ENCODE results near the gene SLC25A10. TPM values are rescaled to one million over a fixed set of nuclear protein-coding genes. Genes with fewer than 3 reads are reported as not detected.
"Not testable (repeated sequence)": the region's sequence is repeated elsewhere in the genome, so short reads cannot be mapped to it uniquely, and the experiment has no call there.

Gene SLC25A10
- polyA plus RNA-seq, 5 donors: 5.4 to 12.7 (median 9.5) TPM

- no peak for DNase-seq
These were observed 7.6 kb downstream of the SLC25A10 start for GRCh38 chr17:81719410-81720266.

- no peak for DNase-seq
These were observed 8.4 kb downstream of the SLC25A10 start for GRCh38 chr17:81720267-81721071.

- peak; percentile 58 to 69 for DNase-seq
These were observed 10.4 kb downstream of the SLC25A10 start for GRCh38 chr17:81722184-81723120.

- DNase-seq: no peak
These were observed 11.6 kb downstream of the SLC25A10 start for GRCh38 chr17:81723651-81724209.

DNA sequence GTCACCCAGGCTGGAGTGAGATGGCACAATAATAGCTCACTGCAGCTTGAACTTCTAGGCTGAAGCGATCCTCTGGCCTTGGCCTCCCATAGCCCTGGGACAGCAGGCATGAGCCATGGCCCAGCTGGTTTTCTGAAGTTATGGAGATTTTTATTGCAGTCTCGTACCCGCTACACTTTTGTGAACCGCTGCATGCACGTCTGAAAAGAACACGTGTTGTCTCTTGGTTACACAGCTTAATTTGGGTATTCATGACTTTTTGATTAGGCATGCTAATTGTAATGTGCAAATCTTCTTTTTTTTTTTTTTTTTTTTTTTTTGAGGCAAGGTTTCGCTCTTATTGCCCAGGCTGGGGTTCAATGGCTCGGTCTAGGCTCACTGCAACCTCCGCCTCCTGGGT is 13.4 kb downstream of the SLC25A10 start:
- no peak for DNase-seq

DNA sequence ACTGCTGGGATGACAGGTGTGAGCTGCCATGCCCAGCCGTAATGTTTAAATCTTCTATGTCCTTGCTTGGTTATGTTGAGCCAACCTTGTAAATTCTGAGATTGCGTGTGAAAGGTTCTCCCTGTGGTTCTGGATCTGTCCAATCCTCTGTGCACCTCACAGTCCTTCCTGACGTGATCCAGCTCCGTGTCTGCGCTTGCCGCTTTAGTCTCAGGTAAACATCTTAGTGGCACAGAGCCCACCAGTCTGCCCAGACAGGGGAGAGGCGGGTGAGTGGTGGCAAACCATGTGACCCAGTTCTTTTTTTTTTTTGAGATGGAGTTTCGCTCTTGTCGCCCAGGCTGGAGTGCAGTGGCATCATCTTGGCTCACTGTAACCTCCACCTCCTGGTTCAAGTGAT is 13.9 kb downstream of the SLC25A10 start:
- DNase-seq: no peak

GRCh38 chr17:81727324-81728031 is 15.4 kb downstream of the SLC25A10 start:
- no peak for DNase-seq

DNA sequence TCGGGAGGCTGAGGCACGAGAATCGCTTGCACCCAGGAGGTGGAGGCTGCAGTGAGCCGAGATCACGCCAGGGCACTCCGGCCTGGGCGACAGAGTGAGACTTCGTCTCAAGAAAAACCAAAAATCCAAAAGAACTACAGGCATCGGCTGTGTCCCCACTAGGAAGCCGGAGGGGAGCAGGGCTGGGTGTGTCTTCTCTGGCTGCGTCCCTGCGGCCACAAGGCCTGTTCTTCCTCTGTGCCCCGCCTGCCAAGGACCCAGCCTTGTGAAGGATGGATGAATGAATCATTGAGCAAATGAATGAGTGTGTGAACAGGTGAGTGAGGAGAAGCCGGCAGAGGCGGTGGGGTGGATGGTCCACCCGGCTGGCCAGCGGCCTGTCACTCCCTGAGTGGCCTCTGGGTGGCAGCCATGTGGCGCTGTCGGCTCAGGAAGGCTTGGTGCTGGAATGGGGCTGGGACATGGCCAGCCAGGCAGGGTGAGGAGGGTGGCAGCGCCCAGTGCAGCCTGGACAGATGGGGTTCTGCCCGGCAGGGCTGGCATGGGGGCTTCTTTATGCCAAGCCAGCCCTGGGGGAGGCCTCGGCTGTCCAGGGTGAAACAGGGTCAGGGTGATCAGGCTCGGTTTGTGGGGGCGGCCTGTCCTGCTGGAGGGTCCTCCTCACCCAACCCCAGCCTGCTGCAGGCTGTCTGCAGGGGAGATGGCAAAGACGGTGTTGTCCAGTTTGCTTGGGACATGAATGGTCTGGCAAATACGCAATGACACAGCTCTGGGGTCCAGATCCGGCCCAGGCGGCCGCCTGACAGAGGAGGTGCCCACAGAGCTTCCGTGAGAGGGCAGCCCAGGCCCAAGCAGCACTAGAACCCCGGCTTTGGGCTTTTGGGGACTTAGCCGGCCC is 21.7 kb downstream of the SLC25A10 start:
- DNase-seq: peak; percentile 47 to 63

DNA sequence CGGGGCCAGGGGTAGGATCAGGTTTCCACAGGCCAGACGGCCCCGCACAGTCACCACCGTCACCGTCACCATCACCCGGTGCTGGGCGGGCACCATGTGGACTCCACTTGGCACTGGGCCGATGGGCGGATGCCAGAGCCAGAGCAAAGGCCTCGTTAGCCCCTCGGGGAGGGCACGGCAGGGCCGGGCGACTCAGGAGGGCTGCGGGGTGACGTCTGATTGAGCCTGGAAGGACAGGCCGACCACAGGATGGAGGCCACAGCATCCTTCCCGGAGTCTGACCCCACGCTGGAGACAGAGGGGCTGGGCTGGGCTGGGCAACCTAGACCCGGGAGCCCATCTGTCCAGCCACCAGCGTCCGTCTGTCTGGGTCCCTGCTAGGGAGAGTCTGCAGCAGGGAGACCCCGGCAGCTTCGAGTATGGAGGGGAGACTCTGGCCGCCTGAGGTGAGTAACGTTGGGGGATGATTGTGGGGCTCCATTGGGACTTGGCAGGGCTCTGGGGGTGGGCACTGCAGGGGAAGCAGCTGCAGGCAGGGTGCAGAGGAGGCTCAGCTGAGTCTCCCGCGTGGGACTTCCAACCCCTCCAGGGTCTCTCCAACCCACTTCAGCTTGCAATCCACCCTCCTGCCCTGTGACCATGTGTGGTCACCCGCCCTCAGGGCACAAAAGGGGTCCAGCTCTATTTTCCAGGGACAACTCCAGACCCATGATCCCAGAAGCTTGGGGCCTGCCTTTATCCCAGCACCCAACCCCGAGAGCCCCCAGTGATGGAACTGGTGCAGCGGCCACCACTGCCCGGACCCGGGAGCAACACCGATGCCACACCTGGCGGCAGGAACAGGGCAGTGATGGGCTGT is 22.6 kb downstream of the SLC25A10 start:
- no peak for DNase-seq

DNA sequence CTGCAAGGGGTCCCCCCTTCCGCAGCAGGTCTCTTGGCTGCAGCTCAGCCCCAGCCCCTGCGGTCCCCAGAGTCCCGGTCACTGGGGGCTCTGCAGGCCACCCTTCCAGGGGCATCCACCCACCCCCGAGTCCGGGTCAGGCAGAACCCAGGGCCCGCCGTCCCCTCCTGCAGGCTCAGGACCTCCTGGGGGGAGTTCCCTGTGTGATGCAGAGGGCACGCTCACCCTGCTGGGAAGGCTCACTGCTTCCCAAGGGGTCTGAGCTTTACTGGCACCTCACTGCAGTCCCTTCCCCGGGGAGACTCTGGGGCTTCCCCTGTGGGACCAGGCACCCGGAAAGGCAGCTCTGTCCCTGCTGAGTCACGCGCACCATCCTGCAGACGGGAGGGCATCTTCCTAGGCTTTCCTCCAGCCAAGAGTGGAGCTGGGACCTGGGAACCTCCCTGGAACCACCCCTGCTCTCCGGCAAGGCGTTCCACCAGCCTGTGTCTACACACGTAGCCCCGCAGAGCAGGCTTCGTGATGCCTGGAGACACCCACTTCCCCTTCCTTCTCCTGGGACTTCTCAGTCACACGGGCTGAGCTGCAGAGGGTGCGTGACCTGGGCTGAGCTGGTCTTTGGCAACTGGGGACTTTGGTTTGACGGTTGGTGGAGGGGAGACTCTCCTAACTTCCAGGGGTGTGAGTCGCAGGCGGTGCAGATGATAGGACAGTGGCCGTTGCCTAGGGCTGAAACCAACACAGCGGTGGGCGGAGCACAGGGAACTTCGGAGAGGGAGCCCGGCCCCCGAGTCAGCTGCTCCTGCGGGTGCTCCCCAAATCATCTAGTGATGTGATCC is 23.4 kb downstream of the SLC25A10 start:
- no peak for DNase-seq

GRCh38 chr17:81737947-81738800 is 26.1 kb downstream of the SLC25A10 start:
- DNase-seq: no peak

- DNase-seq: no peak
These were observed 26.8 kb downstream of the SLC25A10 start for GRCh38 chr17:81738801-81739393.

DNA sequence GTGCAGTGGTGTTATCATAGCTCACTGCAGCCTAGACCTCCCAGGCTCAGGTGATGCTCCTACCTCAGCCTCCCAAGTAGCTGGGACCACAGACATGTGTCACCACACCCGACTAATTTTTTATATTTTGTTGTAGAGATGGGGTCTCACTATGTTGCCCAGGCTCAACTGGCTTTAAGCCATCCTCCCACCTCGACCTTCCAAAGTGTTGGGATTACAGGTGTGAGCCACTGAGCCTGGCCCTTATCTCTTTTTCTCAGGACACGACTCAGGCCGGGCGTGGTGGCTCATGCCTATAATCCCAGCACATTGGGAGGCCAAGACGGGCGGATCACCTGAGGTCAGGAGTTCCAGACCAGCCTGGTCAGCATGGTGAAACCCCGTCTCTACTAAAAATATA is 27.5 kb downstream of the SLC25A10 start:
- DNase-seq: not testable (repeated sequence)

DNA sequence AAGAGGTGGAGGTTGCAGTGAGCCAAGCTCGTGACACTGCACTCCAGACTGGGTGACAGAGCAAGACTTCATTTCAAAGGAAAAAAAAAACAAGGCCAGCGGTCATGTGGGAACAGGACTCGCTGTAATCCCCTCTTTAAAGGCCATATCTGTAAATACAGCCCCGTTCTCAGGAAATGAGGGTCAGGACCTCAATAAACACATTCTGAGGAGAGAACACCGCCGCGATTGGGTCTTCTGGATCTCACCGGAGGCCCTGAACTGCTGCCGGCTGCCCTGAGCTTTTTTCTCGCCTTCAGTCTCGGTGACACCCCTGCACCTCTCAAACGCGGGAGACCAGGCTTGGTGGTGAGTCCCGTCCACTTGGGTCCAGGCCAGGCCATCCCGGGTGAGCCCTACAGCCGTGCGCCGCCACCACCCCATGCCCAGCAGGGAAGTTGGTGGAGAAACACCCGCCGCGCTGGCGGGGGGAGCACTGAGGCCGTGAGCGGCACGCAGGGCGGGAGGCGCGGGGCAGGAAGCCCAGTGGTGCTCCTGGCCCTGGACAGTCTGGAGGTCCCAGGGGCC is 28.4 kb downstream of the SLC25A10 start:
- no peak for DNase-seq

DNA sequence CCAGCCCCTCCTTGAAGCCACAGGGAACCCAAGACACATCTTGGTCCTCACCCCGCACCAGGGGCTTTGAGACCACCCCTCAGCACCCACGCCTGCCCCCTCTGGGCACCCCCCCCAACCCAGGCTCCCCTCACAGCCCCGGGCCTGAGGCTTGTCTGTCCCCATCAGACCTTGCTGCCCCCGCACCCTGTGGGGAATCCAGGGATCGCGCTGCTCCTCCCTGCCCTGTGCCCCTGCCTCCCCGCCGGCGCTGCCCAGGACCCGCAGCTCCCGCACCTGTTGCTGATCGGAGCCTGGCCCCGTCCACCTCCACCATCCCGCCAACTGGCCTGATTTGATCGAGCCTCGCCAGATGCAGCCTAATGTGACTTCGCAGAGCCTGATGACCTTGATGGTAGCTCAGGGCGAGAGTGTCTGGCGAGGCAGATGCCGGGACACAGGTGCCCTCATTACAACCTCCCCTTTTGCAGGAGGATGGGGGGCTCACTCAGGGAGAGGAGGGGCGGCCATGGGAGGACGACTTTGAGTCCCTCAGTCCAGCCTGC is 29.0 kb downstream of the SLC25A10 start:
- DNase-seq: no peak
